ENCODE measurements around the gene TNS3. TPM values are rescaled to one million over a fixed set of nuclear protein-coding genes. Genes with fewer than 3 reads are reported as not detected.

The TNS3 gene
- total and polyA plus RNA-seq, 2 experiments from 2014 or later = 2.7 to 5.7 TPM

GRCh38 chr7:47538846-47539311 lies 43.0 kb downstream of the TNS3 start:
- no peak for DNase-seq (ENCODE audit: low read depth in 1 of 2, low spot score in 1 of 2)
- Histone ChIP-seq H3K4me3 (no peak overlapping the region), H3K9me3 (ENCODE audit: low read depth) (no peaks in the 10 kb centered on the region), H3K27me3 (peaks cover 39% of the 10 kb centered on the region), H3K4me1 (ENCODE audit: low read depth) (no peaks in the 10 kb centered on the region), H3K27ac (no peak overlapping the region), H3K36me3 (no peaks in the 10 kb centered on the region)
- TF ChIP-seq CTCF (IDR thresholded peaks at IDR 0.05; ENCODE audit: low read depth, low read length) = no peak

DNA sequence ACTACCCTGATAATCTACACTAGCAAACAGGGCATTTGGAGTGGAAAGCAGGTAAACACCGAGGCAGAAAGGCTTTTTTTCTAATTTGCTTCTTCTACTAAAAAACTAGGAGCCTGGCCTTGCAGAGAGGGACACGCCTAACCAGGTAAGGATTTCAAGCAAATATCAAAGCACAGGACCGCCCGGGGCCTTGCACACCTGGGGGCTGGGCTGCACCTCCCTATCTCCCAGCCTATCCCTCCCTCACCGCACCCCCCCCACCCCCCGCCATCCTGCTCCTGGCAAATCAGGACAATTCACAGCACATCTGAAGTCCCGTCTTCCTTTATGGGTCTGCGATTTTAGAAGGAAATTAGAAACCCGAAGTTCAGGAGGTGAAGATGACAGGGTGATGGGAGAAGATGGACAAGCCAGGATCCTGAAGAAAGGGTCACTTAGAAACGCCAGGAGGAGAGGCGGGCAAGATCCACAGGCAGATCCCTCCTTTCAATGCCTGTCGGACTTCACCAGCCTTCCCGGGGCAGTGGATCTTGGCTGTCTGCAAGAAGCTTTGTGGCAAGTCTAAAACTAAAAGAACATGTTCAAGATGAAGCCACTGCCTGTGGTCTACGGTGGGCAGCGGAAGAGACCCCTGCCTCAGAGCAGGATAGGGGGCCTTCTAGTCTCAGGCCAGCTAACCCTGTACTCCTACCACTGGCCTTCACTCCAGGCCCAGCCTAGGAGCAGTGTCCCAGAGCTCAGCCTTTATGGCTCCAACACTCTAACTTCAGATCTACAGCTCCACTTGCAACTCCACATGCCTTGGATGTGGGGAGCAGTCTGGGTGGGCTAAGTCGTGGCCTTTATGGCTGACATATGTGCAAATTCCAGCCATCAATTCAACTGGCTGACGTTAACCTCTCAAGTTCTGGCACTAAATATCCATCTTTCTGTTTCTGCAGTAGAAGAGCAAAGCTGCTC lies 43.9 kb downstream of the TNS3 start:
- no peak for DNase-seq (ENCODE audit: low read depth in 1 of 2, low spot score in 1 of 2)
- Histone ChIP-seq H3K4me1 (ENCODE audit: low read depth) (no peaks in the 10 kb centered on the region), H3K27ac (no peak overlapping the region), H3K4me3 (no peak overlapping the region), H3K27me3 (peaks cover 39% of the 10 kb centered on the region), H3K36me3 (no peaks in the 10 kb centered on the region), H3K9me3 (ENCODE audit: low read depth) (no peaks in the 10 kb centered on the region)
- no peak for TF ChIP-seq CTCF (IDR thresholded peaks at IDR 0.05; ENCODE audit: low read depth, low read length)

- DNase-seq (ENCODE audit: low read depth in 1 of 2, low spot score in 1 of 2) = peak; percentile 20 to 68
- H3K27me3 ChIP-seq = peaks cover 39% of the 10 kb centered on the region
- no peaks in the 10 kb centered on the region for H3K36me3 ChIP-seq
- H3K4me1 ChIP-seq (ENCODE audit: low read depth) = no peaks in the 10 kb centered on the region
- H3K27ac ChIP-seq = no peak overlapping the region
- TF ChIP-seq CTCF (IDR thresholded peaks at IDR 0.05; ENCODE audit: low read depth, low read length) = no peak
- no peaks in the 10 kb centered on the region for H3K9me3 ChIP-seq (ENCODE audit: low read depth)
- H3K4me3 ChIP-seq = peak overlapping the region; percentile 22
These were observed 45.0 kb downstream of the TNS3 start for GRCh38 chr7:47536661-47537611.

DNA sequence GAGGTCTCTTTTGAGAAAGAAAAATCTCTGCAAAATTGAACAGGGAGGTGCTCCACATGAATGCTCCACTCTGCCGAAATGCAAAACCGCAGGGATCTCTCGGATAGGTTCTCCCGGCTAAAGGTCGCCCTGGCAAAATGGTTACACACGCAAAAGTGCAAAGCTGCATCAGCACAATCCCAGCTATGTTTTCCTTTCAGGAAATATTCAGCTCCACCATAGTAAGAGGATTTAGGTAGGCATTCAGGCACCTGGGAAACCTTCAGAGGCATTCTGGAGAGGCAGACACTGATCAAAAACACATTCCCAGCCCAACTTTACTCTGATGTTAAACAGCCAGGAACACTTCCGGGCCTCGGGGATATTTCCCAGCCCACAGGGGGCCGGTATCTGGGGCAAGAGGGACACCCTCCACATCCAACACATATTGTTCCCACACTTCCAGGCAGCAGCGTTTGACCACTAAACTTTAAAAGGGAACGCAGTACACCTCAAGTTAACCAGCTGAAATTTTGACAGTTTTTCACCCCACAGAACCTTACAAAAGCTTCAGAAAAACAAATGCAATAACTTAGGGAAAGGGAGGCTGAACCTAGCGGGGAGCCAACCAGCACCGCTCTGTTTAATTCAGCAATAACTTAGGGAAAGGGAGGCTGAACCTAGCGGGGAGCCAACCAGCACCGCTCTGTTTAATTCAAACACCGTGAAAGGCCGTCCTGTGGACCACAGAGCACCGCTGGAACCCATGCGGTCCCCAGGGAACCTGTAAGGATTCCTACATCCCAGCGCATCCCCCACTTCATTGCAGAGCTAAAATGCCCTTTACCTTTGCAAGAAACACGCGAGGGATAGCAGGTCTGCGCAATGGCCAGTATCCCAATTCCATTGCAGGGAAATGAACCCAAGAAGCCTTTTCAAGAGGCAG lies 45.9 kb downstream of the TNS3 start:
- no peaks in the 10 kb centered on the region for H3K4me1 ChIP-seq (ENCODE audit: low read depth)
- peaks cover 39% of the 10 kb centered on the region for H3K27me3 ChIP-seq
- no peaks in the 10 kb centered on the region for H3K36me3 ChIP-seq
- H3K4me3 ChIP-seq = peak overlapping the region; percentile 22
- no peak for TF ChIP-seq CTCF (IDR thresholded peaks at IDR 0.05; ENCODE audit: low read depth, low read length)
- no peaks in the 10 kb centered on the region for H3K9me3 ChIP-seq (ENCODE audit: low read depth)
- H3K27ac ChIP-seq = no peak overlapping the region
- no peak for DNase-seq (ENCODE audit: low read depth in 1 of 2, low spot score in 1 of 2)

All from cardiac muscle cell (in vitro differentiated cells and primary cell).